ENCODE results near the gene B3GALT5.

DNA sequence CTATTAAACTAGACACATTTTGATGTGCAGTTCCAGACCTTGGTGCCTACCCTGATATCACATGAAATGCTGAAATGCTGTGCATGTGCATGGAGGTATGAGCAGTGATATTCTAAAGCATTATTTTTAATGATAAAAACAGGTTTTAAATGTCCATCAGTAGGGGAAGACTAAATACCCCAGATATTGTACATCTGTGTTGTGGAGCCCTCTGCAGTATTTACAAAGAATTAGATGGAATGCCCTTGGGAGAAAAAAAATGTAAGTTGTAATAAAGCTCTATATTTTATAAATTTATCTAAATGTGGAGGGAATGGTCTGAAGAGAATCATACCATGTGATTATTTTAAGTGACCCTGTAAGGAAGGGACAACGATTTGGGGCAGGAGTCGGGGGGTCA lies 93.1 kb downstream of the B3GALT5 start:
- TF ChIP-seq, protein P1, sequence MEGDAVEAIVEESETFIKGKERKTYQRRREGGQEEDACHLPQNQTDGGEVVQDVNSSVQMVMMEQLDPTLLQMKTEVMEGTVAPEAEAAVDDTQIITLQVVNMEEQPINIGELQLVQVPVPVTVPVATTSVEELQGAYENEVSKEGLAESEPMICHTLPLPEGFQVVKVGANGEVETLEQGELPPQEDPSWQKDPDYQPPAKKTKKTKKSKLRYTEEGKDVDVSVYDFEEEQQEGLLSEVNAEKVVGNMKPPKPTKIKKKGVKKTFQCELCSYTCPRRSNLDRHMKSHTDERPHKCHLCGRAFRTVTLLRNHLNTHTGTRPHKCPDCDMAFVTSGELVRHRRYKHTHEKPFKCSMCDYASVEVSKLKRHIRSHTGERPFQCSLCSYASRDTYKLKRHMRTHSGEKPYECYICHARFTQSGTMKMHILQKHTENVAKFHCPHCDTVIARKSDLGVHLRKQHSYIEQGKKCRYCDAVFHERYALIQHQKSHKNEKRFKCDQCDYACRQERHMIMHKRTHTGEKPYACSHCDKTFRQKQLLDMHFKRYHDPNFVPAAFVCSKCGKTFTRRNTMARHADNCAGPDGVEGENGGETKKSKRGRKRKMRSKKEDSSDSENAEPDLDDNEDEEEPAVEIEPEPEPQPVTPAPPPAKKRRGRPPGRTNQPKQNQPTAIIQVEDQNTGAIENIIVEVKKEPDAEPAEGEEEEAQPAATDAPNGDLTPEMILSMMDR (optimal IDR thresholded peaks at IDR 0.05 in 1 of 3, IDR thresholded peaks at IDR 0.05 in 1 of 3, conservative IDR thresholded peaks at IDR 0.05 in 1 of 3; ENCODE audit: extremely low read depth in 1 of 3, insufficient read depth in 2 of 3, low read length in 3 of 3): no peak
- no peak for TF ChIP-seq EZH2 (IDR thresholded peaks at IDR 0.05; ENCODE audit: low read length)
